HCT116 (cell line): Measurements from ENCODE around the gene RFX3. TPM values are rescaled to one million over a fixed set of nuclear protein-coding genes. Genes with fewer than 3 reads are reported as not detected.

Experiments
- ATAC-seq: fragments of 200-7000 bp; cut with Tn5 transposase; 2 replicates; pipeline ENCODE4 v1.9.1; 2020; ENCODE audit warnings: mild to moderate bottlenecking, moderate library complexity
- BruUV-seq: library from RNA; stranded (reverse); fragments of 400-500 nt; replicated peaks from 2 replicates; lab custom pipeline; 2021; lab: Mats Ljungman, UMichigan
- CTCF ChIA-PET: fragments of 300-600 bp; sonication (Branson Sonifier 250); formaldehyde crosslinking; loops from one replicate; lab custom pipeline; 2021; ENCODE audit warnings: antibody characterized with exemption; lab: Charles Lee
- POLR2A ChIA-PET: fragments of 300-600, 350-600 bp; sonication (Branson Sonifier 250); formaldehyde crosslinking; loops from one replicate; lab custom pipeline; 2021; ENCODE audit warnings: antibody characterized with exemption; lab: Charles Lee
- RAD21 ChIA-PET, 2 experiments: fragments of 300-600 bp; sonication (Branson Sonifier 250); formaldehyde crosslinking; loops; one replicate each; lab custom pipeline; 2023; ENCODE audit warnings: low total read pairs in 2 of 2; ENCODE audit not compliant: uncharacterized antibody in 2 of 2, unreplicated experiment in 2 of 2, low non-redundant PET in 1 of 2; lab: Charles Lee
- DNase-seq: peaks from one replicate; pipeline ENCODE4 v3.0.0-alpha.2; 2010; ENCODE audit warnings: low read depth, low spot score
- H2AFZ ChIP-seq: fragments of 200-600 bp; shearing (Covaris generic), sonication (generic); 2 replicates; pipeline ENCODE4 v1.6.1; 2017; ENCODE audit warnings: low read depth, mixed run types, mixed read lengths, antibody characterized with exemption, low read length; ENCODE audit not compliant: poor library complexity, severe bottlenecking
- H3K27ac ChIP-seq: 2 replicates; pipeline ENCODE4 v1.5.1; 2012; ENCODE audit warnings: low read depth, low read length
- H3K27me3 ChIP-seq: fragments of 200-600 bp; sonication (generic); 2 replicates; pipeline ENCODE4 v1.6.1; 2016; ENCODE audit warnings: mixed run types, low read length, mixed read lengths; ENCODE audit not compliant: insufficient read depth
- H3K36me3 ChIP-seq, 2 experiments: fragments of 200-500 bp in 1 of 2; fragments of 200-600 bp in 1 of 2; sonication (Bioruptor generic) in 1 of 2; sonication (generic) in 1 of 2; 2 replicates each; pipeline versions ENCODE4 v1.5.1 to v1.6.1; 2014 to 2016; ENCODE audit warnings: low read length in 2 of 2, inconsistent platforms in 1 of 2, mixed read lengths in 1 of 2, mixed run types in 1 of 2; ENCODE audit not compliant: insufficient read depth in 2 of 2, control insufficient read depth in 1 of 2
- H3K4me1 ChIP-seq, 2 experiments: fragments of 200-600 bp in 1 of 2; sonication (generic) in 1 of 2; 2 replicates each; pipeline versions ENCODE4 v1.5.1 to v1.6.1; 2012 to 2017; ENCODE audit warnings: low read length in 2 of 2, inconsistent platforms in 1 of 2, mild to moderate bottlenecking in 1 of 2, mixed read lengths in 1 of 2, mixed run types in 1 of 2, moderate library complexity in 1 of 2; ENCODE audit not compliant: insufficient read depth in 2 of 2, control insufficient read depth in 1 of 2
- H3K4me2 ChIP-seq: fragments of 200-600 bp; sonication (generic); 2 replicates; pipeline ENCODE4 v1.6.1; 2017; ENCODE audit warnings: mixed run types, low read length, mixed read lengths
- H3K4me3 ChIP-seq, 2 experiments: fragments of 200-600 bp in 1 of 2; sonication (generic) in 1 of 2; replicated peaks in 1 of 2; 2 replicates each; pipeline ENCODE4 v1.5.1; 2011 to 2016; ENCODE audit warnings: low read length in 2 of 2, control low read depth in 1 of 2, low read depth in 1 of 2, mild to moderate bottlenecking in 1 of 2, mixed read lengths in 1 of 2, mixed run types in 1 of 2
- H3K79me2 ChIP-seq: fragments of 200-600 bp; sonication (generic); 2 replicates; pipeline ENCODE4 v1.6.1; 2017; ENCODE audit warnings: mild to moderate bottlenecking, mixed run types, low read length, moderate library complexity, mixed read lengths; ENCODE audit not compliant: insufficient read depth
- H3K9ac ChIP-seq: fragments of 200-600 bp; sonication (generic); 2 replicates; pipeline ENCODE4 v1.6.1; 2016; ENCODE audit warnings: low read length, mixed read lengths
- H3K9me2 ChIP-seq: fragments of 200-600 bp; sonication (generic), shearing (Covaris generic); 2 replicates; pipeline ENCODE4 v1.6.1; 2017; ENCODE audit warnings: mixed run types, mild to moderate bottlenecking, moderate library complexity; ENCODE audit not compliant: insufficient read depth
- H3K9me3 ChIP-seq, 2 experiments: fragments of 200-500 bp in 1 of 2; fragments of 200-600 bp in 1 of 2; sonication (Bioruptor generic) in 1 of 2; sonication (generic) in 1 of 2; 2 replicates each; pipeline ENCODE4 v1.6.1; 2014 to 2017; ENCODE audit warnings: low read length in 2 of 2, mixed read lengths in 2 of 2, inconsistent platforms in 1 of 2, low read depth in 1 of 2, mild to moderate bottlenecking in 1 of 2, mixed run types in 1 of 2, moderate library complexity in 1 of 2; ENCODE audit not compliant: control insufficient read depth in 1 of 2, insufficient read depth in 1 of 2
- H4K20me1 ChIP-seq: fragments of 200-600 bp; sonication (generic), shearing (Covaris generic); 2 replicates; pipeline ENCODE4 v1.6.1; 2017; ENCODE audit warnings: mixed run types, mild to moderate bottlenecking, moderate library complexity; ENCODE audit not compliant: insufficient read depth
- CBX3 ChIP-seq: IDR thresholded peaks from 2 replicates; pipeline ENCODE4 v1.6.1; 2012; ENCODE audit warnings: low read depth
- CEBPB ChIP-seq: IDR thresholded peaks from 2 replicates; pipeline ENCODE4 v1.6.1; 2012; ENCODE audit warnings: low read depth
- EGR1 ChIP-seq: IDR thresholded peaks from 2 replicates; pipeline ENCODE4 v1.6.1; 2012; ENCODE audit warnings: low read depth
- ELF1 ChIP-seq: IDR thresholded peaks from 2 replicates; pipeline ENCODE4 v1.6.1; 2012; ENCODE audit warnings: low read depth, borderline replicate concordance
- EZH2 ChIP-seq: fragments of 200-600 bp; sonication (generic); IDR thresholded peaks from 2 replicates; pipeline ENCODE4 v1.6.1; 2017; ENCODE audit warnings: antibody characterized with exemption, mixed run types
- EZH2phosphoT487 ChIP-seq: fragments of 200-600 bp; IDR thresholded peaks from 2 replicates; pipeline ENCODE4 v1.6.1; 2018; ENCODE audit warnings: antibody characterized with exemption, borderline replicate concordance
- FOSL1 ChIP-seq: IDR thresholded peaks from 2 replicates; pipeline ENCODE4 v1.6.1; 2012; ENCODE audit warnings: low read depth
- JUND ChIP-seq: IDR thresholded peaks from 2 replicates; pipeline ENCODE4 v1.6.1; 2012
- RAD21 ChIP-seq: IDR thresholded peaks from 2 replicates; pipeline ENCODE4 v1.6.1; 2012; ENCODE audit warnings: low read depth, mild to moderate bottlenecking
- SIN3A ChIP-seq: IDR thresholded peaks from 2 replicates; pipeline ENCODE4 v1.6.1; 2012; ENCODE audit warnings: low read depth
- SP1 ChIP-seq: IDR thresholded peaks from 2 replicates; pipeline ENCODE4 v1.6.1; 2012; ENCODE audit warnings: low read depth
- SRF ChIP-seq: IDR thresholded peaks from 2 replicates; pipeline ENCODE4 v1.6.1; 2012; ENCODE audit warnings: low read depth
- TCF7L2 ChIP-seq: IDR thresholded peaks from 2 replicates; pipeline ENCODE4 v1.7.0; 2011; ENCODE audit warnings: borderline replicate concordance, inconsistent platforms; ENCODE audit not compliant: insufficient read depth, insufficient read length; ENCODE audit errors: extremely low read depth
- YY1 ChIP-seq: IDR thresholded peaks from 2 replicates; pipeline ENCODE4 v1.6.1; 2011; ENCODE audit warnings: low read length, low read depth, moderate library complexity, mild to moderate bottlenecking; ENCODE audit not compliant: insufficient replicate concordance; ENCODE audit errors: extremely low read depth
- ZFX ChIP-seq: fragments of 450-650 bp; IDR thresholded peaks from 2 replicates; pipeline ENCODE4 v1.6.1; 2017
- ZNF274 ChIP-seq: fragments of 200-500 bp; sonication (Bioruptor generic); IDR thresholded peaks from 2 replicates; pipeline ENCODE4 v1.6.1; 2014; ENCODE audit warnings: mild to moderate bottlenecking, low read depth, low read length, inconsistent platforms
- intact Hi-C: fragments of 100-400 bp; cut with micrococcal nuclease; formaldehyde crosslinking; loops from 2 replicates; pipeline ENCODE4 v1.10.0; 2022
- total RNA-seq: library from RNA; stranded (reverse); gene quantifications from one replicate; pipeline ENCODE4 v1.2.1, GENCODE V29; 2021; ENCODE audit not compliant: unreplicated experiment
- TF ChIP-seq, protein P1 (sequence below): IDR thresholded peaks from 2 replicates; pipeline ENCODE4 v1.6.1; 2011; ENCODE audit warnings: mild to moderate bottlenecking, low read length, moderate library complexity; ENCODE audit not compliant: insufficient replicate concordance; ENCODE audit errors: extremely low read depth
- TF ChIP-seq, protein P2 (sequence below): IDR thresholded peaks from 2 replicates; pipeline ENCODE4 v1.6.1; 2012
- TF ChIP-seq, protein P3 (sequence below), 3 experiments: fragments of 200-600 bp in 1 of 3; sonication (generic) in 1 of 3; IDR thresholded peaks in 2 of 3; conservative IDR thresholded peaks in 1 of 3; 2 replicates each; pipeline ENCODE4 v1.5.1; 2012 to 2017; ENCODE audit warnings: low read depth in 2 of 3, low read length in 2 of 3, antibody characterized with exemption in 1 of 3, borderline replicate concordance in 1 of 3, control low read depth in 1 of 3, mild to moderate bottlenecking in 1 of 3, mixed read lengths in 1 of 3, mixed run types in 1 of 3, moderate library complexity in 1 of 3; ENCODE audit not compliant: insufficient read depth in 1 of 3

Gene RFX3
- total RNA-seq, 1 experiment from 2014 or later = 11.8 TPM

DNA sequence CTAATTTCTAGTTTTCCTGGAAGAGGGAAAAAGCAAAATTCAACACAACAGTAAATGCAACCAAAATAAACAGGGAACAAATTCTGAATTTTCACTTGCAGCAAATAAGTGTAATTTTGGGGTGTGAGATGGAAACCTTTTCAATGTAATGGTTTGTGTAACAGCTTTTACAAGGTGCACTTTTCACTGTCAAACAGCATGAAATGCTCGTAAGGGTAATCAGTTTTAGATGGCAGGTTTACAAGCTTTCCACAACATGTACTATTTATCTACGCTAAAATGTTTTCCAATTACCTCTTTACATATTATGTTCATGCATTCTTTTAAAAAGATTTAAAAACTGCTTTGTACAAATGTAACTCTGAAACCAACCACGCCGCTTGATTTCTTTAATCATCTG is 115.3 kb downstream of the RFX3 start (continued):
- TF ChIP-seq ZFX (no peak), EGR1 (no peak), ELF1 (no peak), YY1 (no peak), SP1 (no peak), TCF7L2 (no peak), EZH2phosphoT487 (no peak), JUND (no peak), CEBPB (no peak)
- TF ChIP-seq, protein P1, sequence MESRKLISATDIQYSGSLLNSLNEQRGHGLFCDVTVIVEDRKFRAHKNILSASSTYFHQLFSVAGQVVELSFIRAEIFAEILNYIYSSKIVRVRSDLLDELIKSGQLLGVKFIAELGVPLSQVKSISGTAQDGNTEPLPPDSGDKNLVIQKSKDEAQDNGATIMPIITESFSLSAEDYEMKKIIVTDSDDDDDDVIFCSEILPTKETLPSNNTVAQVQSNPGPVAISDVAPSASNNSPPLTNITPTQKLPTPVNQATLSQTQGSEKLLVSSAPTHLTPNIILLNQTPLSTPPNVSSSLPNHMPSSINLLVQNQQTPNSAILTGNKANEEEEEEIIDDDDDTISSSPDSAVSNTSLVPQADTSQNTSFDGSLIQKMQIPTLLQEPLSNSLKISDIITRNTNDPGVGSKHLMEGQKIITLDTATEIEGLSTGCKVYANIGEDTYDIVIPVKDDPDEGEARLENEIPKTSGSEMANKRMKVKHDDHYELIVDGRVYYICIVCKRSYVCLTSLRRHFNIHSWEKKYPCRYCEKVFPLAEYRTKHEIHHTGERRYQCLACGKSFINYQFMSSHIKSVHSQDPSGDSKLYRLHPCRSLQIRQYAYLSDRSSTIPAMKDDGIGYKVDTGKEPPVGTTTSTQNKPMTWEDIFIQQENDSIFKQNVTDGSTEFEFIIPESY = no peak
- TF ChIP-seq, protein P2, sequence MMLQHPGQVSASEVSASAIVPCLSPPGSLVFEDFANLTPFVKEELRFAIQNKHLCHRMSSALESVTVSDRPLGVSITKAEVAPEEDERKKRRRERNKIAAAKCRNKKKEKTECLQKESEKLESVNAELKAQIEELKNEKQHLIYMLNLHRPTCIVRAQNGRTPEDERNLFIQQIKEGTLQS = no peak

DNA sequence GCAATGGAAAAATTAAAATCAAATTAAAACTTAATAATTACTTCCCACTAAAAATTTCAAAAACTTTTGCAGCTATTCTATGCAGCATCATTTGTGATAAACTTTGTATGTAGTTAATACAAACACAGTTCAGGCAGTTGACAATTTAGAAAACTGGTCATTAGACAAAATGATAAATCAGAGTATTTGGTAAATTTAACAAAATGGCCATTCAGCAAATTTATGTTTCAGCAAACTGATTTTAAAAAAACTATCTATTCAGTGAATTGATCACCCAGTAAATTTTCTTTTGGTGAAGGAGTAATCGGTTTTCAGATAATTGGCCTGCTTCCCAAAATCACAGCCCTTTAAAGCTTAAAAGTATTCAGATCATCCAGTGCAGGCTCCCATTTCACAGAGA is 116.3 kb downstream of the RFX3 start:
- no peaks in the 10 kb centered on the region for H3K9me3 ChIP-seq
- no peak for ATAC-seq
- no peaks in the 10 kb centered on the region for H3K9me2 ChIP-seq
- RAD21 ChIA-PET = no interaction called here
- intact Hi-C loops = no loop called here
- no peak overlapping the region for H3K9ac ChIP-seq
- POLR2A ChIA-PET = no interaction called here
- no peaks in the 10 kb centered on the region for H4K20me1 ChIP-seq
- H3K27ac ChIP-seq = no peak overlapping the region
- H2AFZ ChIP-seq = no peak overlapping the region
- TF ChIP-seq, protein P3, sequence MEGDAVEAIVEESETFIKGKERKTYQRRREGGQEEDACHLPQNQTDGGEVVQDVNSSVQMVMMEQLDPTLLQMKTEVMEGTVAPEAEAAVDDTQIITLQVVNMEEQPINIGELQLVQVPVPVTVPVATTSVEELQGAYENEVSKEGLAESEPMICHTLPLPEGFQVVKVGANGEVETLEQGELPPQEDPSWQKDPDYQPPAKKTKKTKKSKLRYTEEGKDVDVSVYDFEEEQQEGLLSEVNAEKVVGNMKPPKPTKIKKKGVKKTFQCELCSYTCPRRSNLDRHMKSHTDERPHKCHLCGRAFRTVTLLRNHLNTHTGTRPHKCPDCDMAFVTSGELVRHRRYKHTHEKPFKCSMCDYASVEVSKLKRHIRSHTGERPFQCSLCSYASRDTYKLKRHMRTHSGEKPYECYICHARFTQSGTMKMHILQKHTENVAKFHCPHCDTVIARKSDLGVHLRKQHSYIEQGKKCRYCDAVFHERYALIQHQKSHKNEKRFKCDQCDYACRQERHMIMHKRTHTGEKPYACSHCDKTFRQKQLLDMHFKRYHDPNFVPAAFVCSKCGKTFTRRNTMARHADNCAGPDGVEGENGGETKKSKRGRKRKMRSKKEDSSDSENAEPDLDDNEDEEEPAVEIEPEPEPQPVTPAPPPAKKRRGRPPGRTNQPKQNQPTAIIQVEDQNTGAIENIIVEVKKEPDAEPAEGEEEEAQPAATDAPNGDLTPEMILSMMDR (IDR thresholded peaks at IDR 0.05 in 2 of 3, conservative IDR thresholded peaks at IDR 0.05 in 1 of 3; ENCODE audit: borderline replicate concordance in 1 of 3, insufficient read depth in 1 of 3, low read depth in 2 of 3, low read length in 2 of 3) = no peak
- no peak for TF ChIP-seq EZH2
- no peak for TF ChIP-seq EZH2phosphoT487
- no peak for TF ChIP-seq CBX3
- no peak for TF ChIP-seq YY1
- no peak for TF ChIP-seq FOSL1
- no peak for TF ChIP-seq SIN3A
- no peak for TF ChIP-seq ZNF274
- no peak for TF ChIP-seq SRF
- TF ChIP-seq EGR1 = no peak
- TF ChIP-seq, protein P2 = no peak
- no peak for TF ChIP-seq CEBPB
- no peak for TF ChIP-seq ELF1
- no peak for TF ChIP-seq RAD21
- TF ChIP-seq, all 23 proteins: peak for 0
- H3K36me3 ChIP-seq = no peaks in the 10 kb centered on the region
- no peak overlapping the region for H3K4me2 ChIP-seq
- H3K4me3 ChIP-seq = no peak overlapping the region
- DNase-seq = no peak
- CTCF ChIA-PET = no interaction called here
- no peaks in the 10 kb centered on the region for H3K27me3 ChIP-seq
- no peaks in the 10 kb centered on the region for H3K4me1 ChIP-seq
- BruUV-seq = no TSS peak
- H3K79me2 ChIP-seq = no peaks in the 10 kb centered on the region
